Fibroblast of pulmonary artery (primary cell): Measurements from ENCODE around the gene HPSE2.

ENCODE experiments used
- DNase-seq: peaks from one replicate; pipeline ENCODE4 v3.0.0-alpha.2; 2010; ENCODE audit warnings: low read depth
- H3K4me3 ChIP-seq: replicated peaks from 2 replicates; pipeline ENCODE4 v1.5.1; 2011; ENCODE audit warnings: low read depth, mild to moderate bottlenecking, control low read depth, low read length, moderate library complexity
- TF ChIP-seq, protein P1 (sequence below): IDR thresholded peaks from 2 replicates; pipeline ENCODE4 v1.5.1; 2011; ENCODE audit warnings: mild to moderate bottlenecking, control low read depth, low read length, inconsistent platforms; ENCODE audit errors: missing control alignments

Gene HPSE2

DNA sequence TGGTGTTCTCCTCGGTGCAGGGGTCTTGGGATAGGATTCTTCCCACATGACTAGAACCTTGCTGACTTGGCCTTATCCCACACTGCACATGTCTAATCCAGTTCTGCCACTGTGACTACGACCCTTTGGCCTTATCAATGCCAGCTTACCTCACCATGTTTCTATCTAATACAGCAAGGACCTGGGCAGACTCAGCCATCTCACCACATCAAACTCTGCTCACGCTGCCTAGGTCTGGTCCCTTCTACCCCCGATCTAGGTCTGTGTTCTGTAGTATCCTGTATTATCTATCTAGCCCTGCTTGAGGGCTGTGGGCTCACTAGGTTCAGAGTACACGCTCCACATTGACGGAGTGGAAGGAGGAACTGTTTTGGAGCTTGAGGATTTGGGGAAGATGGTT, 282.4 kb downstream of the HPSE2 start:
- TF ChIP-seq, protein P1, sequence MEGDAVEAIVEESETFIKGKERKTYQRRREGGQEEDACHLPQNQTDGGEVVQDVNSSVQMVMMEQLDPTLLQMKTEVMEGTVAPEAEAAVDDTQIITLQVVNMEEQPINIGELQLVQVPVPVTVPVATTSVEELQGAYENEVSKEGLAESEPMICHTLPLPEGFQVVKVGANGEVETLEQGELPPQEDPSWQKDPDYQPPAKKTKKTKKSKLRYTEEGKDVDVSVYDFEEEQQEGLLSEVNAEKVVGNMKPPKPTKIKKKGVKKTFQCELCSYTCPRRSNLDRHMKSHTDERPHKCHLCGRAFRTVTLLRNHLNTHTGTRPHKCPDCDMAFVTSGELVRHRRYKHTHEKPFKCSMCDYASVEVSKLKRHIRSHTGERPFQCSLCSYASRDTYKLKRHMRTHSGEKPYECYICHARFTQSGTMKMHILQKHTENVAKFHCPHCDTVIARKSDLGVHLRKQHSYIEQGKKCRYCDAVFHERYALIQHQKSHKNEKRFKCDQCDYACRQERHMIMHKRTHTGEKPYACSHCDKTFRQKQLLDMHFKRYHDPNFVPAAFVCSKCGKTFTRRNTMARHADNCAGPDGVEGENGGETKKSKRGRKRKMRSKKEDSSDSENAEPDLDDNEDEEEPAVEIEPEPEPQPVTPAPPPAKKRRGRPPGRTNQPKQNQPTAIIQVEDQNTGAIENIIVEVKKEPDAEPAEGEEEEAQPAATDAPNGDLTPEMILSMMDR: no peak

DNA sequence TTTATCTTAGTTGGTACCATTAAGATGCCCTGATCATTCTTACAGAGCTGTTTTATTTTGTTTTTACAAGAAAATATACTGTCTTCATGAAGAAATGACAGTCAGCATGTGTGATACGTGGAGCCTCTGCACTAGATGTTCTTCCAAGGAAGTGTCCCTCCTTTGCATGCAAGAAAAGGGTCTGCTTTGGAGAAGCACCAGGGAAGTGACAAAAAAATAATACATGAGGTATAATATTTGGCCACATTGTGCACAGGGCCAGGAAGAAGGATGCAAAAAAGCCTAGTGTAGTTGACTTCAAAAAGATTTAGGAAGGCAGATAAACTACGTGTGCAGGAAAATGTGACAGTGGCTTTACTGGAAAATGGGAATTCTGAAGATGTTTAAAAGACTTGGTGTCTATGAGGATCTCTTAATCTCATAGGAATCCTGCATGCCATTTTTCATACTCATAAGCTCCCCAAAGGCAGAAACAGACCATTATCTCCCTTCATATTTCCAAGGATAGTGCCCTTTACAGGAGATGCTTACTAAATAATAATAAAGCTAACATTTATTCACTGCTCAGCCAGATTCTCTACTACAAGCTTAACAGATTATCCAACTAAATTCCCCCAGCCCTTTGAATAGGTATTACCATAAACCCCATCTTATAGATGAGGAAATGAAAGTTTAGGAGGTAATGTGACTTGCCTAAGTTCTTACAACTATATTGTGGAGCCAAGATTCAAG, 284.2 kb downstream of the HPSE2 start:
- DNase-seq: no peak
- no peak overlapping the region for H3K4me3 ChIP-seq
- TF ChIP-seq, protein P1: no peak

More for the DNA sequence above, 282.4 kb downstream of the HPSE2 start:
- DNase-seq: no peak
- H3K4me3 ChIP-seq: no peak overlapping the region

DNA sequence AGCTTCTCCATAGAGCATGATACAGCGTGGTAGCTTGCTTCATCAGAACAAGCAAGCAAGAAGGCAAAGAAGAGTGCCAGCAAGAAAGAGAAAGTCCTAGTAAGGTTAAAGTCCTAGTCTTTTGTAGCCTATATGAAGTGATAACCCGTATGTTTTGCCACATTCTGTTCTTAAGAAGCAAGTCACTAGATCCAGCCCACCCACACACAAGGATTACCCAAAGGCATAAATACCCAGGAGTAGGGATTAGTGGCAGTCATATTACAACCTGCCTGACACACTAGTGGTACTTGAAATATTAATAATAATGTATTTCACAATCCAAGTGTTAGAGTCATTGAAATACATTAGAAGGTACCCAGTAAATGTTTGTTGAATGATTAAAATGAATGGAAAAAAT, 285.5 kb downstream of the HPSE2 start:
- TF ChIP-seq, protein P1: no peak
- no peak overlapping the region for H3K4me3 ChIP-seq
- no peak for DNase-seq

DNA sequence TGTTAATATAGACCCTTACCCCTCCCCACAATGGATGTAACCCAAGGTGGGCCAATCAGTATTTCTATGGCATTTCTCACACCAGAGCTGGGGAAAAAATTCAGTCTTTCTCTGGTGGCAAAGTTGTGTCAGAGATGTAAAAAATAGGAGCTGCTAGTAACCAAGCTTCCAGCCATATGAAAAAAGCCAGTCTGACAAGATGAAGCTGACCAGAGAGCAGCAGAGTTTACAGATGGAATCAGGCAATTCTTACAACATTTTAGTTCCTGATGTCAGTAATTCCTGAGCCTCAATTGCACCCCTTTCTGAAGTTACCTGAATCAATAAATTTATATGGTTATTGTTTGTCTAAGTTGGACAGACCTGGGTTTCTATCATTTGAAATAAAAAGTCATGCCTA, 286.3 kb downstream of the HPSE2 start:
- no peak overlapping the region for H3K4me3 ChIP-seq
- TF ChIP-seq, protein P1: no peak

DNA sequence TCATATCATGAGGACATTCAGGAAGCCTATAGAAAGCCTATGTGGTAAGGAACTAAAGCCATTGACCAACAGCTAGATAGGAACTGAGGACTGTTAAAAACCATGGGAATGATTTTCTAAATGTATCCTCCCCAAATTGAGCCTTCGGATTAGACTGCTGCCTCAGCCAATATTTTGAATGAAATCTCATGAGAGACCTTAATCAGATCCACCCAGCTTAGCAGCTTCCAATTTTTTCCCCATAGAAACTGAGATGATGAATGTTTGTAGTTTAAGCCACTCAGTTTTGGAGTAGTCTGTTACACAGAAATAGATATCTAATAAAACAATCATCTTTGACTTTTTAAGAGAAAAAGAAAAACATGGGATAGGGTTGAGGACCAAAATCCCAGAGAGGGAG, 292.0 kb downstream of the HPSE2 start:
- no peak for DNase-seq
- no peak overlapping the region for H3K4me3 ChIP-seq
- TF ChIP-seq, protein P1: no peak

More for the DNA sequence above, 286.3 kb downstream of the HPSE2 start:
- DNase-seq: no peak

DNA sequence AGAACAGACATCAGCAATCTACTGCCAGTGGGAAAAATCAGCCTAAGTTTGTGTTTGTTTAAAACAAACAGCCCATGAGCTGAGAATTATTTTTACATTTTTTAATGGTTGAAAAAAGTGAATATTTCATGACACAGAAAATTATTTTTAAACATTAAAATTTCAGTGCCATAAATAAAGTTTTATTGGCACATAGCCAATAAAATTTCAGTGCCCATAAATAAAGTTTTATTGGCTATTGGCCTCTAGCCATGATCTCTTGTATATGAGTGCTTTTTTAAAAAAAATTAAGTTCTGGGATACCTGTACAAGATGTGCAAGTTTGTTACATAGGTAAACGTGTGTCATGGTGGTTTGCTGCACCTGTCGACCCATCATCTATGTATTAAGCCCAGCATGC, 305.9 kb downstream of the HPSE2 start:
- DNase-seq: no peak
- TF ChIP-seq, protein P1: no peak
- H3K4me3 ChIP-seq: no peak overlapping the region

DNA sequence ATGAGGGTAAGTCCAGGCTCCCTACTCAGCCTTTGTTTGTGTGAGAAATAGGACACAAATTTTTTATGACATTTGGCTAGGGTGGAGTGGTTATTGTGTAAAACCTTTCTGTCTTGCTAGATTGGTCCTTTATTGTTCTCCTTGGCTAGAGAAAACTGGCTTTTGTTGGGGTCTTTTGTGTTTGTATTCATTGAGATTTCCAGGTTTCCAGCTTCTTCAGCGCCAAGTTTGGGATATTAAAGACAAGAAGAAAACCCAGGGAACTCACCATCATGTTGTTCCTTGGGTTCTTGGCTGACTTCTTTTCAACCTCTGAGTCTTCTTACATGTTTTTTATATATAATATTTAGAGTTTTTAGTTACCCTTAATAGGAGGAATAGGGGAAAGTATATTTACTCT, 310.0 kb downstream of the HPSE2 start:
- DNase-seq: no peak
- H3K4me3 ChIP-seq: no peak overlapping the region
- TF ChIP-seq, protein P1: no peak
